Measurements from ENCODE around the gene AFDN.

AFDN gene, protein sequence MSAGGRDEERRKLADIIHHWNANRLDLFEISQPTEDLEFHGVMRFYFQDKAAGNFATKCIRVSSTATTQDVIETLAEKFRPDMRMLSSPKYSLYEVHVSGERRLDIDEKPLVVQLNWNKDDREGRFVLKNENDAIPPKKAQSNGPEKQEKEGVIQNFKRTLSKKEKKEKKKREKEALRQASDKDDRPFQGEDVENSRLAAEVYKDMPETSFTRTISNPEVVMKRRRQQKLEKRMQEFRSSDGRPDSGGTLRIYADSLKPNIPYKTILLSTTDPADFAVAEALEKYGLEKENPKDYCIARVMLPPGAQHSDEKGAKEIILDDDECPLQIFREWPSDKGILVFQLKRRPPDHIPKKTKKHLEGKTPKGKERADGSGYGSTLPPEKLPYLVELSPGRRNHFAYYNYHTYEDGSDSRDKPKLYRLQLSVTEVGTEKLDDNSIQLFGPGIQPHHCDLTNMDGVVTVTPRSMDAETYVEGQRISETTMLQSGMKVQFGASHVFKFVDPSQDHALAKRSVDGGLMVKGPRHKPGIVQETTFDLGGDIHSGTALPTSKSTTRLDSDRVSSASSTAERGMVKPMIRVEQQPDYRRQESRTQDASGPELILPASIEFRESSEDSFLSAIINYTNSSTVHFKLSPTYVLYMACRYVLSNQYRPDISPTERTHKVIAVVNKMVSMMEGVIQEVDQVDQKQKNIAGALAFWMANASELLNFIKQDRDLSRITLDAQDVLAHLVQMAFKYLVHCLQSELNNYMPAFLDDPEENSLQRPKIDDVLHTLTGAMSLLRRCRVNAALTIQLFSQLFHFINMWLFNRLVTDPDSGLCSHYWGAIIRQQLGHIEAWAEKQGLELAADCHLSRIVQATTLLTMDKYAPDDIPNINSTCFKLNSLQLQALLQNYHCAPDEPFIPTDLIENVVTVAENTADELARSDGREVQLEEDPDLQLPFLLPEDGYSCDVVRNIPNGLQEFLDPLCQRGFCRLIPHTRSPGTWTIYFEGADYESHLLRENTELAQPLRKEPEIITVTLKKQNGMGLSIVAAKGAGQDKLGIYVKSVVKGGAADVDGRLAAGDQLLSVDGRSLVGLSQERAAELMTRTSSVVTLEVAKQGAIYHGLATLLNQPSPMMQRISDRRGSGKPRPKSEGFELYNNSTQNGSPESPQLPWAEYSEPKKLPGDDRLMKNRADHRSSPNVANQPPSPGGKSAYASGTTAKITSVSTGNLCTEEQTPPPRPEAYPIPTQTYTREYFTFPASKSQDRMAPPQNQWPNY (N-terminal part only)

DNA sequence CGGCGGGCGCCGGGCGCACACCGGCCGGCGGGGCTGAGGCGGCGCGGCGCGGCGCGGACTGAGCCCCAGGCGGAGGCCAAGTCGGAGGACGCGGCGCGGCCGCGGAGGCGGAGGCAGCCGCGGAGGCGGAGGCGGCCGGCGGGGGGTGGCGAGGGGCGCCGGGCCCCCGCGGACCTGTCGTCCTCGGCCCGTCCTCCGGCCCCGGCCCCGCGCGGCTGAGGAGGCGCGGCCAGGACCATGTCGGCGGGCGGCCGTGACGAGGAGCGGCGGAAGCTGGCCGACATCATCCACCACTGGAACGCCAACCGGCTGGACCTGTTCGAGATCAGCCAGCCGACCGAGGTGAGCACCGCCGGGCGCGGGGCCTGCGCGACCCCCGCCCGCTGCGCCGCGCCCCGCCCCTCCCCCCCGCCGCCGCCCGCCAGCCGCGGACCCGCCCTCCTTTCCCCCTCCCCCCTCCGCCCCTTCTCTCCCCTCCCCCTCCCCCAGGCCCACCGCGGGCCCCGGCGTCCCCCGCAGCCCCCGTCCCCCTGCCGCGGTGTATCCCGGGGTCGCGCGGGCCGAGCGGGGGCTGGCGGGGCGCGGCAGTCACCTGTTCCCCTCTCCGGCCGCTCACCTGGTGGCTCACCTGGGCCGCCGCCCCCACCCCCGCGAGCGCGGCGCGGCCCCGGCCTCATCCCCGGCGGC lies at the start of gene AFDN:
Gene AFDN, plus strand, starts transcription at position 16 of the 687 bp plus-strand sequence. Its CDS starts 222 bp downstream, at position 238.
- DNase-seq (ENCODE audit: low spot score in 2 of 2) (peak; percentile 16 to 60), ATAC-seq (peak; percentile 67)
- Mint-ChIP-seq H3K4me1 (peaks cover 27% of the 10 kb centered on the region), H3K4me3 (peak within 1 kb of the TSS; percentile 78), H3K27ac (peak within 1 kb of the TSS; percentile 63), H3K9me3 (no peaks in the 10 kb centered on the region), H3K36me3 (peaks cover 19% of the 10 kb centered on the region)

DNA sequence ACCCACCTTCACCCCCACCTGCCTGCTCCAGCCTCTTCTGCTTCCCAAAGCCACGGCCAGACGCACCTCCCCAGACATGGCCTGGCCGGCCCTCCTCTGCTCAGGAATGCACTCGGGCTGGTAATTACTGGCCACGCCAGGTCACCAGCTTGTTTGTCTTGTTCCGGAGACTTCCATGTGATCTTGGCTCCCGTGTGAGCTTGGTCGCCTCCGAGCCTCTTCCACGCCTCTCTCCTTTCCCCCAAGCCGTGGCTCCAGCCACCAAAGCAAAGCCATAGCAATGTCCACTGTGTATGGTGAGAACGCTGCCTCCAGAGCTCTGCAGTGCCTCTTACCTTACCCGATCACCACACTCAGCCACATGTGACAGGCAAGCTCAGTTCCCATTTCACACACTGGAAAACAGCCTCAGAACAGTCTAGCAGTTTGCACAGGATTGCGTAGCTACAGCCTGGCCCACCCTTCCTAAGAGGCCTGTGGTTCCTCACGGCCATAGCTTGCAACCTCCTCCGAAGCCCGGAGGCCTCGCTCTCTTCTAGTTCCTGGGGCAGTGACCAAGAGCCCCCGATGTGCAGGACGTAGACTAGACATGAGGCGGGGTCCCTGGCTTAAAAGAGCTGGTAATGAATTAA lies 48.1 kb upstream of the AFDN start:
- Mint-ChIP-seq H3K9me3 (no peaks in the 10 kb centered on the region), H3K4me3 (no peak overlapping the region), H3K27ac (no peak overlapping the region), H3K4me1 (no peaks in the 10 kb centered on the region), H3K36me3 (no peaks in the 10 kb centered on the region)
- DNase-seq (ENCODE audit: low spot score in 2 of 2) = no peak
- ATAC-seq = no peak

DNA sequence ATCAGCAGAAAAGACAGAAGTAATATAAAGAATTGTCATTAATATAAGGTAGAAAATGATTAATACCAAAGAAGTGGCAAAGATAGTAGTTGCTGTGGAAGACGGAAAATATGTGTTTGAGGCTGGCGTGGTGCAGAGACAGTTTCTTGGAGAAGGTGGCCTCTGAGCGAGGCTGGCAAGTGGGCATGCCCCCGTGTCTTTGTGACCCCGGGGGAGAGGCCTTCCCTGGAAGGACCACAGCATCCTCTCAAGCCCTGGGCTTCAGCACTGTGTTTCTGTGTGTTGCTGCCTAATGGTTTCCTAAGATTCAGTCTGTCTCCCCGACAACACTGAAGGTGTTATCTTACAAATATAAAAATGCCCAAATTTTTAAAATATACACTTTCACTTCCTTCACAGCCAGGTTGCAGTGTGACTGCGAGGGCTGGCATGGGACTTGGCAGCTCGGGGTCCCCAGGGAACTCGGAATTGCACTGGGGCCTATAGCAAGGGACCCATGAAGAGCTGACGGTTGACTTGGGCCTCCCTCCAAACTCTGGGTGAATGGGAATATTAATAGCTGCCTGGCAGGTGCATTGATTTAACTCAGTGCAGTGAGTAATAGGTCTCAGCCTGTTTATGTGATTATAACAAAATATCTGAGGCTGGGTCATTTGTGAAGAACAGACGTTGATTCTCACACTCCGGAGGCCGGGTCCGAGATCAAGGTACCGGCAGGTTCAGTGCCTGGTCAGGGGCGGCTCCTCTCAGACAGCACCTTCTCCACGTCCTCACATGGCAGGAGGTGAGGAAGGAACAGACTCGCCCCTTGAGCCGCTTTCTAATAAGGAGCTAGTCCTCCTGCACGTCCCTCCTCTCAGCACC lies 47.4 kb upstream of the AFDN start:
- Mint-ChIP-seq H3K4me3 (no peak overlapping the region), H3K36me3 (no peaks in the 10 kb centered on the region), H3K4me1 (no peaks in the 10 kb centered on the region), H3K27ac (no peak overlapping the region), H3K9me3 (no peaks in the 10 kb centered on the region)
- no peak for DNase-seq (ENCODE audit: low spot score in 2 of 2)
- ATAC-seq = no peak

DNA sequence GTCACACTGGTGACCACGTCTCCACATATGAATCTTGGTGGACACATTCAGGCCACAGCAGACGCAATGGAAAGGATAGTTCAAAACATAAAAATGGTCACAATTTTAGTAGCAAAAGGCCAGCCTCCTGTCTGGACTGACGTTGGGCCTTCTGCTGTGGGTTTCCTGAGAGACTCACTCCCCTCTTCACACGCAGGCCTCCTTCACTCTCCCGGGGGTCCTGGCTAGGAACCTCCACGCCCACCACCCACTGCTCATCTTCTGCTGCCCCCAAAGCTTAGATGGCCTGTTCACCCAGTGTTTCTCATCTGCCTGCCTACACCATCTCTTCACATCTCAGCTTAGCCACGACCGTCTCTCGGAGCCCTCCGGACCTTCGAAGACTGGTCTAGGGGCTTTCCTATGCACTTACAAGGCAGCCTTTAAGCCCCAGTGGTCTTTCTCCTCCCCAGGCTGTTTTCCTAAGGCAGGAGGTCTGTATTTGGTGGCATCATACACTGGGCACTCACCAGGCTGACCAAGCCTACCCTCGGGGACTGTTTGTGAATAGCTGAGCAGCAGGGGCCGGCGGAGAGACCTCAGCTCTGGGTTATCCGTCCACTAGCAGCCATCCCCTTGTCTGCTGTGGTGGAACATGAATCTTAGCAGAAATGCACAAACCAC lies 46.6 kb upstream of the AFDN start:
- no peaks in the 10 kb centered on the region for H3K36me3 Mint-ChIP-seq
- DNase-seq (ENCODE audit: low spot score in 2 of 2) = no peak
- no peaks in the 10 kb centered on the region for H3K9me3 Mint-ChIP-seq
- no peak for ATAC-seq
- no peak overlapping the region for H3K4me3 Mint-ChIP-seq
- H3K27ac Mint-ChIP-seq = no peak overlapping the region
- H3K4me1 Mint-ChIP-seq = no peaks in the 10 kb centered on the region

DNA sequence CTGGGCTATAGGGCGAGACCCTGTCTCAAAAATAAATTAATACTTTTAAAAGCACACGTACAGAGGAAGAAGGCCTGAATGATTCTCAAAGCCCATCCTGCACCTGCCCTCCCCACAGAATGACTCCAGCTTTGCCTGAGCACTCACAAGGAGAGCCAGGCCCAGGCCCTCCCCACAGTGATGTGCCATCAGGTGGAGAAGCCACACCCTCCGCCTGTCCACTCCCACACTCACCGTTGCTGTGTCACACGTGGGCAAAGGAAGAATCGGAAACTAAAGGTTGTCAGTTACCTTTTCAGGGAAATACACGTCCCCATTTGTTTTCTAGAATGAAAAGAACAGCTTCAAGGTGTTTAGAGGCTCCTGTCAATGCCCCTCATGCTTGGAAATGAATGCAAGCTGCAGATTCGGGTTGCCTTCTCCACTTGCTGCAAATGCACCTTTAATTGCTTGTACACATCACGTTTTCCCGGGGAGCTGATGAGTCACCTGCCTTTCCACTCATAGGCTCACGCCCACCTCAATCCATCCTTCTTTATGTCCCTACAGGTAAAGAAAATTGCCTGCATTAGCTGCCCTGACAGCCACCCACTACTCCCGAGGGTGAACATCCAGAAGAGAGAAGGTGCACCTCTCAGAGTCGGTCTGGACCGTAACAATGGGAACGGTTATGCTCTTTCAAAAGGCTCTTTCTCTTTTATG lies 45.5 kb upstream of the AFDN start:
- Mint-ChIP-seq H3K4me1 (no peaks in the 10 kb centered on the region), H3K27ac (no peak overlapping the region), H3K4me3 (no peak overlapping the region), H3K9me3 (no peaks in the 10 kb centered on the region), H3K36me3 (no peaks in the 10 kb centered on the region)
- ATAC-seq (no peak), DNase-seq (ENCODE audit: low spot score in 2 of 2) (no peak)

DNA sequence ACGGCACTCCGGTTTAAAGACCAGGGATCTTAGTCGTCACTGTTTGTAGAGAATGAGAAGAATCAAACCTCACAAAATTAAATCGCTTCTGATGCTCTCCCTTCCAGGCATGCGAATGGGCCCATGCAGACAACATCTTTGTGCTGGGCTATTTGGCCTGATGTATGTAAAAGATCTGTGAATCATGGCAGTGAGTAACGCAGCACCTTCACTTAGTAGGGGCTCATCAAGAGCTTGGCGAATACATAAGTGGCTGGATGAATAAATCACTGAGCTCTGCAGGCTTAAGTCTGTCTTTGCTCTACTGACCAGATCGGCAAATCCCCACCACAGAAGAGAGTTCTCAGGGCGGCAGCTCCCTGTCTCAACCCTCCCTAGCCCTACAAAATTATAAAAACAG lies 44.8 kb upstream of the AFDN start:
- Mint-ChIP-seq H3K9me3 (no peaks in the 10 kb centered on the region), H3K36me3 (no peaks in the 10 kb centered on the region), H3K4me3 (no peak overlapping the region), H3K4me1 (no peaks in the 10 kb centered on the region), H3K27ac (no peak overlapping the region)
- DNase-seq (ENCODE audit: low spot score in 2 of 2) (no peak), ATAC-seq (no peak)

DNA sequence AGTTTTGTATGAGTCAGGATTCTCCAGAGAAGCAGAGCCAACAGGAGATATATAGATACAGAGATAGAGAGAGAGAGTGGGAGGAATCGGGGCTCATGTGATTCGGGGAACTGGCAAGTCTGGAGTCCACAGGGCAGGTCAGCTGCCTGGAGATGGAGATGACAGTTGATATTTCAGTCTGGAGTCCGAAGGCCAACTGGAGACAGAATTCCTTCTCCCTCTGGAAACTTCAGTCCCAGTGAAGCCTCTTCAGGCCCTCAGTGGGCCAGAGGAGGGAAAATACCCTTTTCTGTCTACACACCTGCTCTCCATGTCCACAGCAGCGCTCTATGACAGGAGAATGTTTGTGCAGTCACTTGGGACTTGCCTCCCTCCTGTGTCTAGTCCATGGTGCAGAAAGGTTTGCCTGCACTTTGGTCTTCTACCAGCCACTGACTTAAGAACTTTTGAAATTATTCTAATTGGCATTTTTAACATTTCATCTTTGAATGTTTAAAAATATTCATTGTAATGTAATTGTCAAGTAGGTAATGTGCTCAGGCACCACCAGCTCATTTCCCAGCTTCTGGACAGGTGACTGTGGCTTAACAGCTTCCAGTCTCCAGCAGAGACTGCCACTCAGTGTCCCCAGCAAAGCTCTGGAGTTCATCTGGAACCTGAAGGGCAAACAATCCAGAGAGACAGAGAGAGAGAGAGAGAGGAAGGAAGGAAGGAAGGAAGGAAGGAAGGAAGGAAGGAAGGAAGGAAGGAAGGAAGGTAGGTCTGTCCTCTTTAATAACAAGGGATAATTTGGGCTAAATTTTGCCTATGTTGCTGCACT lies 43.8 kb upstream of the AFDN start:
- H3K4me3 Mint-ChIP-seq = no peak overlapping the region
- no peaks in the 10 kb centered on the region for H3K9me3 Mint-ChIP-seq
- H3K27ac Mint-ChIP-seq = no peak overlapping the region
- H3K36me3 Mint-ChIP-seq = no peaks in the 10 kb centered on the region
- ATAC-seq (no peak), DNase-seq (ENCODE audit: low spot score in 2 of 2) (no peak)
- H3K4me1 Mint-ChIP-seq = no peaks in the 10 kb centered on the region

DNA sequence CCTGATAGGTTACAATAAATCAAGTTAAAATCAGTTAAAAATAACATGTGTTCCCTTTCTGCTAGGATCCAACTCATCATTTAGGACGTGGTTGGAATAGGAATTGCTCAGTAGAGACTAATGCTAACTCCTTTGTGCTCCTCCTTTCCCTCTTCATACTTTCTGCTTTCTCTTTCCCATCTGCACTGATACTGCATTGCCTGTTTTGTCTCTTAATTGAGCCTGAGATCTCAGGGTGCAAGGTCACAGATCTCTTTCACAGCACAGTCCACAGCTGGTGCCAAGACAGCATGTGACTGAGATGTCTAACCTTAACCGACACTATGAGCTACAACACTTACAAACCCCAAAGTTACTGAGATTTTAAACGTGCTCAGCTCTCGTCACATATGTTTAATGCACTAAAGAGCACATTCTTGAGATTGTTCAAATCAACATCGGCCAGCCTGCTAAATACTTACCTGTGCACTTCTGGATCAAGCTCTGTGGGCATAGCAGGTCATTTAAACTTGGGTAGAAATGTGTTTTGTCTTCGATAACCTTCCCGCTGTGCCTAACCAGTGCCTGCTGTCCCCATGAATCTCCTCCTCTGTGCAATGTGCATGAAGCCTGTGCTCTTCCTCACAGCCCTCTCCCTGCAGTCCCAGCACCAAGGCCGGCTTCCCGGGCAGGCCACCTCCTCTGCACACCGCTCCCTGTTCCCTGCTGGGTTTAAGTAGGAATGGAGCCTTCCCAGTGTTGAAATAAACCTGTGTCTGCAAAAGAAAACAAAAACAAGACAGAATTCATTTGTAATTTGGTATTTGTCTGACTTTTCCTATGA lies 39.6 kb upstream of the AFDN start:
- Mint-ChIP-seq H3K36me3 (no peaks in the 10 kb centered on the region), H3K27ac (no peak overlapping the region), H3K4me1 (no peaks in the 10 kb centered on the region), H3K9me3 (no peaks in the 10 kb centered on the region), H3K4me3 (no peak overlapping the region)
- DNase-seq (ENCODE audit: low spot score in 2 of 2) (no peak), ATAC-seq (no peak)

DNA sequence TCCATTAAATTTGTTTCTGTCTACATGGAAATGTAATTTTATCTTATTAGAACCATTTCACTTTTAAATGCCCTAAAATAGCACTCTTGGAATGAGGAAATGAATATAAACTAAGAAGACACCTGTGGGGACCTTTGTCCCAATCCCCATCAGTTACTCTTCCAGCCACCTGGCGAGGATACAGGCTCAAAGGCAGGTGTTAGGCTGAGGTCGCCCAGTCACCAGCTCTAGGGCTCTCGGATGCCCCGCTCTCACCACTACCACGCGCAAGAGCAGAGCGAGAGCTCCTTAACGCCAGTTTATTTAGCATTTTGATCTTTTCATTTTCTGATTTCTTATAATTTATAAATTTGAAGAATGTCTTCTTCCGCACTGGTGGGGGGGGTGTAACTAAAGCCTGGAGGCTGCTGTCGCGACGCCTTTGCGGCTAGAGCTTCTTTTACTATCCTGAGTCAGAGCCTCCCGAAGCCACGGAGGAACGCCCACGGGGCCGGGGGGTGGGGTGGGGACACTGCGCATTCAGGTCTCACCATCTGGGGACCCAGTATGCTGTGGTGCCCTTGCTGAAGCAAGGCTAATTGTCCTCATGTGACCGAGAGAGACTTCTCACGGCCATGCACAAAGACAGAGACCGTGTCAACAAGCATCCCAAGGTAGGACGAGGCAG lies 38.7 kb upstream of the AFDN start:
- DNase-seq (ENCODE audit: low spot score in 2 of 2) (no peak), ATAC-seq (no peak)
- H3K27ac Mint-ChIP-seq = no peak overlapping the region
- no peaks in the 10 kb centered on the region for H3K9me3 Mint-ChIP-seq
- no peak overlapping the region for H3K4me3 Mint-ChIP-seq
- H3K36me3 Mint-ChIP-seq = no peaks in the 10 kb centered on the region
- H3K4me1 Mint-ChIP-seq = no peaks in the 10 kb centered on the region

DNA sequence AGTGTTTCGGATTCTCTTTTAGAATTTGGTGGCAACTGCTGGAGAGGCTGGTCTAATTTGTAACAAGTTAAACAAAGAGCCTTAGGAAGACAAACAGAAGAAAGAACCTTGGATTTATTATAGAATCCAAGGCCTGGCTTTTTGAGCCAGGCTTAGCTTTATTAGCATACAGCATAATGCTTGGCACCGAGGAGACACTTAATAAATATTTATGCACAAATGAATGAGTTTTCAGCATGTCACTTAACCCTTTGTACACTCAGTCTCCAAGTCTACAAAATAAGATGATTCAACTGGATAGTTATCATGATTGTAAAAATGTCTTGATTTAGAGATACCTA lies 38.2 kb upstream of the AFDN start:
- Mint-ChIP-seq H3K27ac (no peak overlapping the region), H3K4me3 (no peak overlapping the region), H3K4me1 (no peaks in the 10 kb centered on the region), H3K36me3 (no peaks in the 10 kb centered on the region), H3K9me3 (no peaks in the 10 kb centered on the region)
- ATAC-seq = no peak
- no peak for DNase-seq (ENCODE audit: low spot score in 2 of 2)

DNA sequence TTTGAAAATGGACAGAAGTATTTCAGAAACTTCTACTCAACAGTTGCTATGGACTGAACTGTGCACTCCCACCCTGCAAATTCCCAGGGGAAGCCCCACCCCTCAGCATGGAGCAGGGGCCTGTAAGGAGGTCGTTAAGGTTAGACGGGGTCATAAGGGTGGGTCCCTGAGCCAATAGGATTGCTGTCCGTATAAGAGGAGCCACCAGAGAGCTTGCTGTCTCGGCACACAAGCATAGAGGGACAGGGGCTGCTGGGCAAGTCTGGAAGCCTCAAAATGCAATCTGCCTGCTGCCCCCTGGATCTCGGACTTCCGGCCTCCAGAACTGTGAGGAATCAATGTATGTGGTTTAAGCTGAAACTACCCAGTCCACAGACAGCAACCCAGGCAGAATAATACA lies 37.4 kb upstream of the AFDN start:
- Mint-ChIP-seq H3K4me1 (no peaks in the 10 kb centered on the region), H3K36me3 (no peaks in the 10 kb centered on the region), H3K27ac (no peak overlapping the region), H3K4me3 (no peak overlapping the region), H3K9me3 (no peaks in the 10 kb centered on the region)
- ATAC-seq (no peak), DNase-seq (ENCODE audit: low spot score in 2 of 2) (no peak)

Measured in stimulated activated effector memory CD8-positive, alpha-beta T cell treated with anti-CD3 and anti-CD28 coated beads, Interleukin-12 subunit alpha, Interleukin-12 subunit beta, amount 100 ng/mL, for 72 hours (primary cell).